HG03469 (cell line): ENCODE data around the gene EGFL7.

Experiments used
- ATAC-seq: cut with Tn5 transposase; IDR thresholded peaks from one replicate; pipeline ENCODE4 v1.9.1; 2021; ENCODE audit warnings: mild to moderate bottlenecking, moderate library complexity, moderate number of reproducible peaks; ENCODE audit not compliant: unreplicated experiment

The EGFL7 gene

GRCh38 chr9:136684799-136685198, 22.1 kb downstream of the EGFL7 start:
- ATAC-seq, result no peak

DNA sequence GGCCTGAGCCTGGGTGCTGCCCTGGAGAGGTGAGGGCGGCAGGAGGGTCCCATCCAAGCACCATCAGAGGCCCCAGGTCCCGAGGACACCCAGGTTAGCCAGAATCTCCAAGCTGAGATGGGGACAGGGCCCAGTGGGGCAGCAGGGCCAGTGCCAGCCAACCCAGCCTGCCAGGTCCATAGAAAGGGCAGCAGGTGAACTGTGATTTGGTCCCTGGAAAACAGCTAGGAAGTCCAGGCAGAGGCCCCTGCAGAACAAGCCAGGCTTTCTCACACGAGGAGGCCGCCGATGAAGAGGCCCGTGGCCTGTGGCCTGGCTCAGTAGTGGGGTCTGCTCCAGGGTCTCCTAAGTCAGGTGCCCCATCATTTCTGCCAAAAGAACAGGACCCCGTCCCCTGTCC, 22.5 kb downstream of the EGFL7 start:
- ATAC-seq, result no peak

- ATAC-seq, result no peak
Measured at GRCh38 chr9:136685790-136686533, 23.2 kb downstream of the EGFL7 start.

- ATAC-seq, result no peak
Measured at GRCh38 chr9:136686534-136686793, 23.7 kb downstream of the EGFL7 start.

DNA sequence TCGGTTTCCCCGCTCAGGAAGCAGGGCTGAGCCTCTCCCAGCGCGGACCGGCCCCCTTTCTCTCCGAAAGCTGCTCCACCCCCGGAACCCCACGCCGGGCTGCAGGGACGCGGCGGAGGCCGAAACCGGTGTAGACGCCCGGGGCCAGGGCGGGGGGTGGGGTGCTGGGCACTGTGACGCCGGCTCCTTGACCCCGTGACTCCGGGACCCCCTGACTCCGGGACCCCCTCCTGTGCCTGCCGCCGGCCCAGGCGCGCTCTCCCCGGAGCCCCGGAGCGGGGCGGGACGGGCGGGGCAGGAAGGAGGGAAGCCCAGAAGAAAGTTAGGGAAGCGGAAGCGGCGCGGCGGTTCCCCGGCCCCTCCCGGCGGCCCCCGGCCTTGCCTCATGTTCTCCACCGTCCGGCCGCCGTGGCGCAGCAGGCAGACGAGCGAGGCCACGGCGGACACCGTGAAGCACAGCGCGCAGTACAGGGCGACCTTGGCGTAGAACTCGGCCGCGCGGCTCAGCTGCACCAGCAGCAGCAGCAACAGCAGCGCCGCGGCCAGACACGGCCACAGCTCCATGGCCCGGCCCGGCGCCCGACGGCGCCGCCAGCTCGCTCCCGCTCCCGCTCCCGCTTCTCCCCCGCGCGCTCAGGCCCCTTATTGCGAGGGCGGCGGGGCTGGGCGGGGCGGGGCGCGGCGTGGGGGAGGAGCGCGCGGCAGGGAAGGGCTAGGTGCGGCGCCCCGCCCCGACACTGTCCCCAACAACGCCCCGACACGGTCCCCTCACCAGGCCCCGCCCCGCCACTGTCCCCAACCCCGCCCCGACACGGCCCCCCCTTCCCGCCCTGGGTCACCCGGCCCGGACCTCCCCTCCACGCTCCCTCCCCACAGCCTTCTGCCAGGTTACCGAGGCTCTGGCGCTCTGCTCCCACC, 24.3 kb downstream of the EGFL7 start, which contains the start of gene AGPAT2:
AGPAT2 (minus strand) TSS at position 664 of the 918 bp plus-strand sequence; CDS start at position 564, 100 bp downstream.
- no peak for ATAC-seq

DNA sequence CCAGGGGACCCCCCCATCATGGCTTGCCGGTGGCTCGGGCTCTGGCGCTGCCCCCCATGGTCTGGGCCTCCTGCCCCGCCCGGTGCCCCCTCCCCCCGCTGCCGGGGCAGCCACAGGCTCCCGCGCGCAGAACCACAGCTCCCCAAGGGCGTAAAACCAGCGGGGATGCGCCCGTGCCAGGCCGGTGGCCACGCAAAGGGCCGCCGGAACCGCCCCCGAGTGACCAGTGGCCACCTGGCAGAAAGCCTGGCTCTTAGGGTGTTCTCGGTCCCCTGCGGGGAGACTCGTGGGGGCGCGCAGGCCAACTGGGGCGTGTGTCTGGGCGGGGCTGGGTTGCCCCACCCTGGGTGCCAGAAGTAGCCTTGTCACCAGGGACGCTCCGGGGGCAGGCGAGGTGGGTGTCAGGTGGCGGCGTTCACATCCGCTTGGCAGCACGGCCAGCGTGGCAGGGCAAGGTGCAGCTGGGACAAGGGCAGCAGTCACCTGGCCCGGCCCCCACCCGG, 25.1 kb downstream of the EGFL7 start:
- no peak for ATAC-seq

GRCh38 chr9:136688274-136689107, 25.8 kb downstream of the EGFL7 start:
- no peak for ATAC-seq

DNA sequence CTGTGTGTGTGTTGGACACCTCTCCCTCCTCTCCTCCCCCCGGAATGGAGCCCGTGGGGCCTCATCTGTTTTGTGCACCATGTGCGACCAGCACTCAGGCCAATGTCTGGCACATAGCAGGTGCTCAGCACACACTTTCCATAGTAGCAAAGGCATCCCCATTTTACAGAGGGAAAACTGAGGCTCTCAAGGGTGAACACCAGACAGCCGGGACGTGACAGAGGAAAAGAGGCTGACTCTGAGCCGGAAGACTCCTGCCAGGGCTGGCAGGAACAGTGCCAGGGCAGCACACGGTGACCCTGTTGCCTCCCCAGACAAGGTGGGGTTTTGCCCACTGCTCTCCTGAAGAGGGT, 26.4 kb downstream of the EGFL7 start:
- no peak for ATAC-seq

DNA sequence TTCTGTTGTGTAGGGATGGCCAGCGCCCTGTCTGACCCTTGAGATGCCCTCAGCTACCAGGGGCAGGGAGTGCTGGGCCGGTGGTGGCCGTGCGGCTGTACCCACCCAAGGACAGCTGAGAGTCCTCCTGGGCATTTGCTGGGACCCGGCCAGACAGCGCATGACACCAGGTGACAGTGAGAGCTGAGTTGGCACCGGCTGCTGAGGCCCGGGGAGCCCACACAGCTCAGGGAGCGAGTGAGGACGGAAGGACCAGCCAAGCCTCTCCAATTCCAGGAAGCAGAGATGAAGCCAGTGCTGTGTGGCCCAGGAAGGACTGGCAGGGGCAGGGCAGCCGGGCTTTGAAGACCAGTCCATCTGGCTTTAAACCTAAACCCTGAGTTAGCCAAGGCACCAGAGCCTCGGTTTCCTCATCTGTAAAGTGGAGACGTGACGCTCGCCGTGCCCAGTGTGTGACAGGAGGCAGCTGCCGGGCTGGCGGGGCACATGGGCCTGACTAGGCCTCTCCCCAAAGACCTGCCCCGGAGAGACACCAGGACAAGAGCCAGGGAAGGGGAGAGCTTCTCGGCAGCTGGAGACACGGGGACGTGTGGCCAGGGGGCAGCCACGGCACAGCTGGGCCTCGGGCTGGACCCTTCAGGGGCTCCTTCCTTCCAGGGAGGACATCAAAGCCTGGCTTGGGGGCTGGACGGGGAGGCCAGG, 27.5 kb downstream of the EGFL7 start:
- no peak for ATAC-seq

DNA sequence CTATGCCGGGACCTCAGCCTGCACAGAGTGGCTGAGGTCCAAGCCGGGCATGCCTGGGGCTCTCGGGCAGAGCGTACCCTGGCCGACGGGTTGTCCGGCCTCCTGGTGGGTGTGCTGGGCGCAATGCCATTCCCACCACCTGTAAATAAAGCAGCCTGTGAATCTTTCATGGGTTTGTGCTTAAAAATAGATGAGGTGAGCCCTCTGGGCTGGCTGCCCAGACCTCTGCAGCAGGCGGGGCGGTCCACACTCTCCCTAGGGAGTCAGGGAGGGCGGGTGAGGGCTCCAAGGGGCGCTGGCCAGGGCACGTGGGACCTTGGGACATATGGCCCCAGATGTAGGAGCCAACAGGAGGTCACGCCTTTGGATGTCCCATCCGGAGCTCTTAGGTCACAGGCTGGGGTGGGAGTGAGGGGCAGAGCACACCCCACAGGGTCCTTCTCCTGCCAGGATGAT, 28.1 kb downstream of the EGFL7 start:
- ATAC-seq, result no peak

GRCh38 chr9:136691316-136692184, 28.8 kb downstream of the EGFL7 start:
- ATAC-seq, result no peak

DNA sequence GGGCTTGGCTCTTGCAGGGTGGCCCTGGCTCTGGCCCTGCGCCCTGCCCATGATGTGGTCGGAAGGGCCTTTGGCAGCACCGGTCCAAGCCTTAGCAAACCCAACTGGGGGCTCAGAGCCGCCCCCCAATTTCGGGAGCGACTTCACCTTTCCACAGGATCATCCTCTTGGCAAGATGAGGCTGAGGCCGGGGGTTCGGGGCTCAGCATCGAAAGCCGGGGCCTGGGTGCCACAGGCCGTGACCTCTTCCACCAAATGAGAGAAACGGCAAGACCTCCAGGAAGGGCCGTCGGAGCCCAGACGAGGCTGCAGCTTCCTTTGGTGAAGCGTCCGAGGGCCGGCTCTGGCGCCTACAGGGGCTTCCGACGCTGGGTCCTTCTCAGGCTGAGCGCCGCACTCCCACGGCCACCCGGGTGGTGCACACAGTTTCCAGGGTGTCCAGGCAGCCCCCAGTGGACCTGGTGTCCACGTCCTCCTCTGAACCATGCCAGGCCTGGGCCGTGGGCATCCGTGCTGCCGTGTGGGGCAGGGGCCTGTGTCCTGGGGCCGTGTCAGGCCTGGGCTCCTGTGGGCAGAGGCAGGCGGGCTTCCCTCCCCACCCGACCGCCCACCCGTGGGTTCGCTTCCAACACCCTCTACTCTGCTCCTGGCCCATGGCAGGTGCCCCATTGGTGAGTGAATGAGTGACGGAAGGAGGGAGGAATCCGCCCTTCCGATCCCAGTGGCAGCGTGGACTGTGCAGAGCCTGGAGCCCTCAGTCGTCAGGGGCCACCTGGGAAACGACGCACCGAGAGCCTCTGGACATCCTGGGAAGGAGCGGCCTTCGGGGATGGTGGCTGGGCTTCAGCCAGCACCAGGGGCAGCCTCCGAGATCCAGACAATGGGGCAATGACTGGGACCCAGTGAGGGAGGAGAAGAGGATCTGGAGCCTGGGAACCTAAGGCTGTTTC, 29.7 kb downstream of the EGFL7 start:
- no peak for ATAC-seq

GRCh38 chr9:136693135-136693489, 30.4 kb downstream of the EGFL7 start:
- no peak for ATAC-seq

GRCh38 chr9:136693490-136694162, 30.9 kb downstream of the EGFL7 start:
- no peak for ATAC-seq

- ATAC-seq, result no peak
Measured at GRCh38 chr9:136694163-136694871, 31.6 kb downstream of the EGFL7 start.

GRCh38 chr9:136694872-136695247, 32.1 kb downstream of the EGFL7 start:
- no peak for ATAC-seq

DNA sequence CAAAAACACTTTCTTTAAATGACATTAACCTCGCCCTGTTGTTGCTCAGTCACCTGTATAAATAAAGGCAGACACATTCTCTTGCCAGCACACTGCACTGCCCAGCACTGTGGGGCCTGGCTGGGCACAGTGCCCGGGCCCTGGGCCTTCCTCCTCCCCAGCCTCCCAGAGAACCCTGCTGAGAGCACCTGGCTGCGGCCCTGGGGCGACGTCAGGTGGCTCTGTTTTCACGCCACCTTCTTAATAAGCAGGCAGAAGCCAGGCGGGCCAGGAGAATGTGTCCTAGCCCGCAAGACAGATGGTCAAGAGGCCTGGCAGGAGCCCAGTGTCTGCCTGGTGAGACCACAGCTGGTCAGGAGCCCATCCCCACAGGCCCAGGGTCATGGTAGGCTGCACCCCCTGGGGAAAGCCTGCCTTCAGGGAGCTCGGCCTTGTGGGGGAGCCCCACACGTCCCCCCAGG, 32.7 kb downstream of the EGFL7 start:
- no peak for ATAC-seq
